Activated CD8-positive, alpha-beta memory T cell treated with anti-CD3 and anti-CD28 coated beads, Interleukin-2, amount 10 ng/mL, durations not matched to agents 7 days and 5 days (primary cell): ENCODE results near the gene KIR2DL1. TPM values are rescaled to one million over a fixed set of nuclear protein-coding genes. Genes with fewer than 3 reads are reported as not detected.
"Not testable (repeated sequence)": the region's sequence is repeated elsewhere in the genome, so short reads cannot be mapped to it uniquely, and the experiment has no call there.

Experiments
- ATAC-seq: fragments of 150-1000 bp; cut with Tn5 transposase; one replicate; pipeline ENCODE4 v1.10.0; 2021; ENCODE audit warnings: moderate library complexity
- CTCF ChIA-PET: fragments of 350-600 bp; sonication (Branson Sonifier 250); formaldehyde crosslinking; loops from one replicate; lab custom pipeline; 2021; ENCODE audit warnings: antibody characterized with exemption; lab: Charles Lee
- DNase-seq: peaks from one replicate; pipeline ENCODE4 v3.0.0-alpha.2; 2020
- H3K27ac Mint-ChIP-seq: one replicate; pipeline ENCODE4 v1.8.0; 2021; ENCODE audit warnings: mild to moderate bottlenecking, mixed read lengths
- H3K27me3 Mint-ChIP-seq: one replicate; pipeline ENCODE4 v1.8.0; 2021; ENCODE audit warnings: mixed read lengths
- H3K36me3 Mint-ChIP-seq: one replicate; pipeline ENCODE4 v1.8.0; 2021; ENCODE audit warnings: mild to moderate bottlenecking, mixed read lengths
- H3K4me1 Mint-ChIP-seq: one replicate; pipeline ENCODE4 v1.8.0; 2021; ENCODE audit warnings: mixed read lengths
- H3K4me3 Mint-ChIP-seq: one replicate; pipeline ENCODE4 v1.8.0; 2021; ENCODE audit warnings: mild to moderate bottlenecking, moderate library complexity, mixed read lengths
- H3K9me3 Mint-ChIP-seq: one replicate; pipeline ENCODE4 v1.8.0; 2022; ENCODE audit warnings: low read depth, mixed read lengths
- total RNA-seq, 2 experiments: library from RNA; stranded (reverse); gene quantifications; one replicate each; pipeline ENCODE4 v1.2.3, GENCODE V29; 2021

The KIR2DL1 gene
- total RNA-seq, result under 1 TPM; 0.19 to 0.47 TPM

DNA sequence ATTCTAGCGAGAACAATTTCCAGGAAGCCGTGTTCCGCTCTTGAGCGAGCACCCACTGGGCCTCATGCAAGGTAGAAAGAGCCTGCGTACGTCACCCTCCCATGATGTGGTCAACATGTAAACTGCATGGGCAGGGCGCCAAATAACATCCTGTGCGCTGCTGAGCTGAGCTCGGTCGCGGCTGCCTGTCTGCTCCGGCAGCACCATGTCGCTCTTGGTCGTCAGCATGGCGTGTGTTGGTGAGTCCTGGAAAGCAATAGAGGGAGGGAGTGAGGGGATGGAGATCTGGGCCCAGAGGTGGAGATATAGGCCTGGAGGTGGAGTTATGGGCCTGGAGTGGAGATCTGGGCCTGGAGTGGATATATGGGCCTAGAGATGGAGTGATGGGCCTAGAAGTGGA is at the start of gene KIR2DL1:
Gene KIR2DL1, plus strand, starts transcription at position 148 of the 400 bp plus-strand sequence. Its CDS starts 58 bp downstream, at position 206.
- not testable (repeated sequence) for H3K4me1 Mint-ChIP-seq, H3K27me3 Mint-ChIP-seq

DNA sequence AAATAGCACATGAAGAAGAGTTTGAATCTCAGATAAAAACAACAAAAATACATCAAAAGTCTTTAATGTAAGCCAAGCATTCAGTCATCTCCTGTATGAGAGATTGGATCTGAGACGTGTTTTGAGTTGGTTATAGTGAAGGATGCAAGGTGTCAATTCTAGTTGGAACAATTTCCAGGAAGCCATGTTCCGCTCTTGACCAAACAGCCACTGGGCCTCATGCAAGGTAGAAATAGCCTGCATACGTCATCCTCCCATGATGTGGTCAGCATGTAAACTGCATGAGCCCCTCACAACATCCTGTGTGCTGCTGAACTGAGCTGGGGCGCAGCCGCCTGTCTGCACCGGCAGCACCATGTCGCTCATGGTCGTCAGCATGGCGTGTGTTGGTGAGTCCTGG is 45.5 kb upstream of the KIR2DL1 start, which contains the start of gene KIR3DL3:
Gene KIR3DL3, plus strand, starts transcription at position 301 of the 400 bp plus-strand sequence. Its CDS starts 55 bp downstream, at position 356.
- ATAC-seq, result no peak

More for the DNA sequence above, at the start of gene KIR2DL1:
- H3K36me3 Mint-ChIP-seq, H3K4me3 Mint-ChIP-seq, CTCF ChIA-PET, H3K9me3 Mint-ChIP-seq, ATAC-seq, DNase-seq, H3K27ac Mint-ChIP-seq: not testable (repeated sequence)

DNA sequence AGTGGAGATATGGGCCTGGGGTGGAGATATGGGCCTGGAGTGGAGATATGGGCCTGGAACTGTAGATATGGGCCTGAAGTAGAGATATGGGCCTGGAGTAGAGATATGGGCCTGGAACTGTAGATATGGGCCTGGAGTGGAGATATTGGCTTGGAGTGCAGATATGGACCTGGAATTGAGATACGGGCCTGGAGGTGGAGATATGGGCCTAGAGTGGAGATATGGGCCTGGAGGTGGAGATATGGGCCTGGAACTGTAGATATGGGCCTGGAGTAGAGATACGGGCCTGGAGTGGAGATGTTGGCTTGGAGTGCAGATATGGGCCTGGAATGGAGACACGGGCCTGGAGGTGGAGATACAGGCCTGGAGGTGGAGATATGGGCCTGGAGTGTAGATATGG is 44.9 kb upstream of the KIR2DL1 start:
- no peaks in the 10 kb centered on the region for H3K4me1 Mint-ChIP-seq
- DNase-seq (no peak), ATAC-seq (no peak)
- no peak overlapping the region for H3K27ac Mint-ChIP-seq
- H3K27me3 Mint-ChIP-seq, result no peaks in the 10 kb centered on the region
- no peaks in the 10 kb centered on the region for H3K36me3 Mint-ChIP-seq
- H3K4me3 Mint-ChIP-seq, result no peak overlapping the region
- peaks cover 6% of the 10 kb centered on the region for H3K9me3 Mint-ChIP-seq
- CTCF ChIA-PET, result no interaction called here

More for the DNA sequence above, 45.5 kb upstream of the KIR2DL1 start, which contains the start of gene KIR3DL3:
- CTCF ChIA-PET, result no interaction called here
- H3K27ac Mint-ChIP-seq, result no peak within 1 kb of the TSS
- H3K36me3 Mint-ChIP-seq, result no peaks in the 10 kb centered on the region
- H3K9me3 Mint-ChIP-seq, result peaks cover 8% of the 10 kb centered on the region
- H3K27me3 Mint-ChIP-seq, result no peaks in the 10 kb centered on the region
- DNase-seq, result no peak
- H3K4me3 Mint-ChIP-seq, result no peak within 1 kb of the TSS
- no peaks in the 10 kb centered on the region for H3K4me1 Mint-ChIP-seq

DNA sequence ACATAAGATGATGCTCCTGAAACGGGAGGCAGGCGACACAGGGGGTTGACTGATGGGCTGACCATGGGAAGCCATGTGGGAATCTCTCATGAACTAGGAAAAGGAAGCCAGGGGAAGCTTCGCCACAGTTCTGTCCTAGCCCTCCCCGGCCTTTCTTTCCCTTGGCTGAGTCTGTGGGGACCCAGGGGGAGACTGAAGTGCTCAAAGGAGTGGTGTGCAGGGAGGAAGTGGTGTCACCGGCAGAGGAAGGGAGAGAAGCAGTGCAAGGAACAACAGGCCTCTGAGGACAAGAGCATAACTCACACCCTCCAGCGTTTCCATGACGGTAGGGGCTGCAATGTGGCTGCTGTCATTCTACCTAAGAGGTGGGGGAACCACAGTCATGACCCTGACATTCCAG is 44.3 kb upstream of the KIR2DL1 start:
- Mint-ChIP-seq H3K27me3 (no peaks in the 10 kb centered on the region), H3K4me3 (no peak overlapping the region), H3K27ac (no peak overlapping the region), H3K36me3 (no peaks in the 10 kb centered on the region), H3K9me3 (peaks cover 6% of the 10 kb centered on the region), H3K4me1 (no peaks in the 10 kb centered on the region)
- CTCF ChIA-PET, result no interaction called here
- DNase-seq (no peak), ATAC-seq (no peak)

DNA sequence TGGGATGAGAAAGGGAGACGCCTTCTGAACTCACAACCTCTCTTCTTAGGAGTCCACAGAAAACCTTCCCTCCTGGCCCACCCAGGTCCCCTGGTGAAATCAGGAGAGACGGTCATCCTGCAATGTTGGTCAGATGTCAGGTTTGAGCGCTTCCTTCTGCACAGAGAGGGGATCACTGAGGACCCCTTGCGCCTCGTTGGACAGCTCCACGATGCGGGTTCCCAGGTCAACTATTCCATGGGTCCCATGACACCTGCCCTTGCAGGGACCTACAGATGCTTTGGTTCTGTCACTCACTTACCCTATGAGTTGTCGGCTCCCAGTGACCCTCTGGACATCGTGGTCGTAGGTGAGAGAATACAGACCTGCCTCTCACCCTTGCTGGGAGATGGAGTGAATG is 42.0 kb upstream of the KIR2DL1 start:
- H3K4me1 Mint-ChIP-seq, result no peaks in the 10 kb centered on the region
- DNase-seq (no peak), ATAC-seq (no peak)
- no peak overlapping the region for H3K4me3 Mint-ChIP-seq
- H3K9me3 Mint-ChIP-seq, result peaks cover 2% of the 10 kb centered on the region
- H3K27me3 Mint-ChIP-seq, result no peaks in the 10 kb centered on the region
- CTCF ChIA-PET, result no interaction called here
- H3K27ac Mint-ChIP-seq, result no peak overlapping the region
- no peaks in the 10 kb centered on the region for H3K36me3 Mint-ChIP-seq

DNA sequence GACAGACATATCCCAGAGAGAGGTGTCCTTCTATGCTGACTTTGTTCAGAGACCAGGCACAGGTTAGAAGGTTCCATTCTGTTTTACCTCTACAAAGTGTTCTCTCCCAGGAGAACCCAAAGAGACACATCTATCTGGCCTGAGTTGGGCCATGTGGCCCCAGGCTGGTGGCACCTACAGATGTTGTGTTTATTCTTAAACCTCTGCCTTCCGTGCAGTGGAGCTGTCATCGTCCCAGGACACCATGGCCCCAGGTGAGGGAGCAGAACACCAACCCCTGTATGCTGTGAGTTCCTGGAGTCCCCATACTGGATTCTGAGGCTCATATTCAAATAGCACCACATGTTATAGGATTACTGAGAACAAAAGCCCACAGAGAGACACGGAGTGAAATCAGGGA is 41.4 kb upstream of the KIR2DL1 start:
- H3K27me3 Mint-ChIP-seq, result no peaks in the 10 kb centered on the region
- no peak overlapping the region for H3K27ac Mint-ChIP-seq
- CTCF ChIA-PET, result no interaction called here
- H3K4me1 Mint-ChIP-seq, result no peaks in the 10 kb centered on the region
- no peak overlapping the region for H3K4me3 Mint-ChIP-seq
- no peaks in the 10 kb centered on the region for H3K36me3 Mint-ChIP-seq
- ATAC-seq (no peak), DNase-seq (no peak)
- H3K9me3 Mint-ChIP-seq, result peaks cover 2% of the 10 kb centered on the region

DNA sequence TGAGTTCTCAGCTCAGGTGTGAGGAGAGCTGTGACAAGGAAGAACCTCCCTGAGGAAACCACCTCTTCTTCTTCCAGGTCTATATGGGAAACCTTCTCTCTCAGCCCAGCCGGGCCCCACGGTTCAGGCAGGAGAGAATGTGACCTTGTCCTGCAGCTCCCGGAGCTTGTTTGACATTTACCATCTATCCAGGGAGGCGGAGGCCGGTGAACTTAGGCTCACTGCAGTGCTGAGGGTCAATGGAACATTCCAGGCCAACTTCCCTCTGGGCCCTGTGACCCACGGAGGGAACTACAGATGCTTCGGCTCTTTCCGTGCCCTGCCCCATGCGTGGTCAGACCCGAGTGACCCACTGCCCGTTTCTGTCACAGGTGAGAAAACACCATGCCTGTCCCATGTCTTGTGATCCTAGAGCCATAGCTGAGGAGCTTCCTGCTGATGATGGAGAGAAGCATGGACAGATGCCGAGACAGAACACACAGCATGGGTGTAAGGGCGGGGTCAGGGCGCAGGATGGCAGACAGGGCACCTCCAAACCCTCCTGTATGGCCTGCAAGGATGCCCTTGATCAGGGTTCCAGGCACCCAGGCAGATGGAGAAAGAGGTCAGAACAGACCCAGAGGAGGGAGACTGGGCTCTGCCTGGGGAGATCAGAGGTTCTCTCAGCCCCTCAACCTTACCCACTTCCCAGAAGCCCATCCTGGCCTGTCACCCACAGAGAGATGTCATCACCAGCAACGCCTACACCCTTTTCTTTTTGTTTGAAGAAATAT is 40.0 kb upstream of the KIR2DL1 start:
- H3K9me3 Mint-ChIP-seq, result peaks cover 2% of the 10 kb centered on the region
- CTCF ChIA-PET, result no interaction called here
- H3K27me3 Mint-ChIP-seq, result no peaks in the 10 kb centered on the region
- H3K36me3 Mint-ChIP-seq, result no peaks in the 10 kb centered on the region
- no peak overlapping the region for H3K4me3 Mint-ChIP-seq
- H3K4me1 Mint-ChIP-seq, result no peaks in the 10 kb centered on the region
- H3K27ac Mint-ChIP-seq, result no peak overlapping the region
- DNase-seq (no peak), ATAC-seq (no peak)

DNA sequence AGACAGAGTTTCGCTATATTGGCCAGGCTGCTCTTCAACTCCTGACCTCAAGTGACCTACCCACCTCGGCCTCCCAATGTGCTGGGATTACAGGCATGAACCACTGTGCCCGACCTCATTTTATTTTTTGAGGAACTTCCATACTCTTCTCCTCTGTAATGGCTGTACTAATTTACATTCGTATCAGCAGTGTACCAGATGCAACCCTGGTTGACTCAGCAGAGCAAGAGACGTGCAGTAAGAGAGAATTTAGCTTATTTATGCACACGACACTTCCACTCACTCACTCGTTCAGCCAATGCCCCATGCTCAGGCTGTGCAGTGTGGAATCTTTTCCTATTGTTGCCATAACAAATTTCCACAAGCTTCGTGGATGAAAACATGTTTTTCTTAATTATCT is 38.4 kb upstream of the KIR2DL1 start:
- Mint-ChIP-seq H3K4me3 (no peak overlapping the region), H3K9me3 (peaks cover 2% of the 10 kb centered on the region), H3K27ac (no peak overlapping the region), H3K27me3 (no peaks in the 10 kb centered on the region), H3K4me1 (no peaks in the 10 kb centered on the region), H3K36me3 (no peaks in the 10 kb centered on the region)
- DNase-seq (no peak), ATAC-seq (no peak)
- CTCF ChIA-PET, result no interaction called here

DNA sequence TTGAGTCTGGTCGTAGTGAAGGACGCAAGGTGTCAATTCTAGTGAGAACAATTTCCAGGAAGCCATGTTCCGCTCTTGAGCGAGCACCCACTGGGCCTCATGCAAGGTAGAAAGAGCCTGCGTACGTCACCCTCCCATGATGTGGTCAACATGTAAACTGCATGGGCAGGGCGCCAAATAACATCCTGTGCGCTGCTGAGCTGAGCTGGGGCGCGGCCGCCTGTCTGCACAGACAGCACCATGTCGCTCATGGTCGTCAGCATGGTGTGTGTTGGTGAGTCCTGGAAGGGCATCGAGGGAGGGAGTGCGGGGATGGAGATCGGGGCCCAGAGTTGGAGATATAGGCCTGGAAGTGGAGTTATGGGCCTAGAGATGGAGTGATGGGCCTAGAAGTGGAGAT is 31.3 kb upstream of the KIR2DL1 start, which contains the start of gene KIR2DL3:
Gene KIR2DL3, plus strand, starts transcription at position 208 of the 400 bp plus-strand sequence. Its CDS starts 33 bp downstream, at position 241.
- H3K27ac Mint-ChIP-seq, H3K4me3 Mint-ChIP-seq, H3K27me3 Mint-ChIP-seq, ATAC-seq, CTCF ChIA-PET, H3K9me3 Mint-ChIP-seq, DNase-seq, H3K4me1 Mint-ChIP-seq, H3K36me3 Mint-ChIP-seq: not testable (repeated sequence)

DNA sequence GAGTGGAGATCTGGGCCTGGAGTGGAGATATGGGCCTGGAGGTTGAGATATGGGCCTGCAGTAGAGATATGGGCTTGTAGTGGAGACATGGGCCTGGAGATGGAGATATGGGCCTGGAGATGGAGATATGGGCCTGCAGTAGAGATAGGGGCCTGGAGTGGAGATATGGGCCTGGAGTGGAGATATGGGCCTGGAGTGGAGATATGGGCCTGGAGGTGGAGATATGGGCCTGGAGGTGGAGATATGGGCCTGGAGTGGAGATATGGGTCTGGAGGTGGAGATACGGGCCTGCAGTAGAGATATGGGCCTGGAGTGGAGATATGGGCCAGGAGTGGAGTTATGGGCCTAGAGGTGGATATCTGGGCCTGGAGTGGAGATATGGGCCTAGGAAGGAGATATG is 30.9 kb upstream of the KIR2DL1 start:
- no peak for ATAC-seq
- Mint-ChIP-seq H3K4me3 (no peak overlapping the region), H3K36me3 (no peaks in the 10 kb centered on the region), H3K27me3 (no peaks in the 10 kb centered on the region), H3K27ac (no peak overlapping the region), H3K4me1 (no peaks in the 10 kb centered on the region), H3K9me3 (no peaks in the 10 kb centered on the region)
- CTCF ChIA-PET, result no interaction called here
- DNase-seq, result no peak

DNA sequence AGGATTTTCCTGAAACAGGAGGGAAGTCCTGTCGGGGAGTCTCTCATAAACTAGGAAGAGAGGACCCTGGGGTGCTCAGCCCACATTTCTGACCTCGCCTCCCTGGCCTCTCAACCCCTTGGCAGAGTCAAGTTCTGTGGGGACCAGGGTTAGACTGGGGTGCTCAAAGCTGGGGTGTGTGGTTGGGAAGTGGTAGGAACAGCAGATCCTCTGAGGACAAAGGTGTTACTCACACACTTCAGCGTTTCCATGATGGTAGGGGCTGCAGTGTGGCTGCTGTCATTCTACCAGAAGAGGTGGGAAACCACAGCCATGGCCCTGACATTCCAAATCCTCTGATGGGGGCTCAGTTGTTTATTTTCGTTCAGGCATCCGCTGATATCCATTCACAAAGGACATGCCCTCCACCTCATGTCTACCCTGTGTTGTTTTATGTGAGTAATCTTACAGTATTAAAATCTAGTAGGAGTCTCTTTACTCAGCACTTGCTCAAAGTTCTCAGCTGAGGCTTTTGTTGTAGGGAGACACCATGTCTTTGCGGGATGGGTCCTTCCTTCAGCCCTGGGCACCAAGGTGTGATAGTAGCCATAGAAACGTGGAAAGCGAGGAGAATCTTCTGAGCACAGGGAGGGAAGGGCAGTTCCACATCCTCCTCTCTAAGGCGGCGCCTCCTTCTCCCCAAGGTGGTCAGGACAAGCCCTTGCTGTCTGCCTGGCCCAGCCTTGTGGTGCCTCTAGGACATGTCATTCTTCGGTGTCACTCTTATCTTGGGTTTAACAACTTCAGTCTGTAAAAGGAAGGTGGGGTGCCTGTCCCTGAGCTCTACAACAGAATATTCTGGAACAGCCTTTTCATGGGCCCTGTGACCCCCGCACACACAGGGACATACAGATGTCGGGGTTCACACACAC is 29.8 kb upstream of the KIR2DL1 start:
- Mint-ChIP-seq H3K27me3 (no peaks in the 10 kb centered on the region), H3K9me3 (no peaks in the 10 kb centered on the region), H3K4me3 (no peak overlapping the region), H3K4me1 (no peaks in the 10 kb centered on the region), H3K36me3 (no peaks in the 10 kb centered on the region), H3K27ac (no peak overlapping the region)
- CTCF ChIA-PET, result no interaction called here
- DNase-seq (no peak), ATAC-seq (no peak)

DNA sequence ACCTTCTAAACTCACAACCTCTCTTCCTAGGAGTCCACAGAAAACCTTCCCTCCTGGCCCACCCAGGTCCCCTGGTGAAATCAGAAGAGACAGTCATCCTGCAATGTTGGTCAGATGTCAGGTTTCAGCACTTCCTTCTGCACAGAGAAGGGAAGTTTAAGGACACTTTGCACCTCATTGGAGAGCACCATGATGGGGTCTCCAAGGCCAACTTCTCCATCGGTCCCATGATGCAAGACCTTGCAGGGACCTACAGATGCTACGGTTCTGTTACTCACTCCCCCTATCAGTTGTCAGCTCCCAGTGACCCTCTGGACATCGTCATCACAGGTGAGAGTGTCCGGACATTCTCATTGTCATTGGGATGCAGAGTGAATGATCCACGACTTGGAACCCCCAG is 27.6 kb upstream of the KIR2DL1 start:
- ATAC-seq, H3K4me1 Mint-ChIP-seq, H3K27me3 Mint-ChIP-seq, CTCF ChIA-PET, DNase-seq, H3K9me3 Mint-ChIP-seq, H3K4me3 Mint-ChIP-seq, H3K27ac Mint-ChIP-seq, H3K36me3 Mint-ChIP-seq: not testable (repeated sequence)

DNA sequence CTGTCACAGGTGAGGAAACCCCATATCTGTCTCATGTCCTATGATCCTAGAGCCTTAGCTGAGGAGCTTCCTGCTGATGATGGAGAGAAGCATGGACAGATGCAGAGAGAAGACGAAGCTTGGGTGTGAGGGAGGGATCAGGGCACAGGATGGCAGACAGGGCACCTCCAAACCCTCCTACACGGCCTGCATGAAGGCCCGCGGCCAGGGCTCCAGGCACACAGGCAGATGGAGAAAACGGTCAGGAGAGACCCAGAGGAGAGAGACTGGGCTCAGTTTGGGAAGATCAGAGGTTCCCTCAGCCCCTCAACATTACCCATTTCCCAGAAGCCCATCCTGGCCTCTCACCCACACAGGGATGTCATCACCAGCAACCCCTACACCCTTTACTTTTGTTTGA is 25.5 kb upstream of the KIR2DL1 start:
- H3K27ac Mint-ChIP-seq, H3K4me1 Mint-ChIP-seq, H3K36me3 Mint-ChIP-seq, H3K4me3 Mint-ChIP-seq, H3K27me3 Mint-ChIP-seq, H3K9me3 Mint-ChIP-seq, ATAC-seq, DNase-seq, CTCF ChIA-PET: not testable (repeated sequence)
